Transverse colon (tissue), 4 donors: Measurements from ENCODE around the gene HCK.

Experiments
- EP300 ChIP-seq: sonication (generic); formaldehyde crosslinking; IDR thresholded peaks from one replicate; pipeline ENCODE4 v1.6.1; 2017; ENCODE audit warnings: antibody characterized with exemption, low read depth
- POLR2A ChIP-seq: fragments of 450-650 bp; IDR thresholded peaks from one replicate; pipeline ENCODE4 v1.6.1; 2016; ENCODE audit warnings: antibody characterized with exemption, mild to moderate bottlenecking, moderate library complexity
- POLR2AphosphoS5 ChIP-seq, 3 donors: sonication (generic); formaldehyde crosslinking; IDR thresholded peaks; one replicate each; pipeline ENCODE4 v1.6.1; 2016; ENCODE audit warnings: antibody characterized with exemption in 3 of 3
- TF ChIP-seq, protein P1 (sequence below), 5 experiments: fragments of 200-600 bp in 3 of 5; fragments of 450-650 bp in 2 of 5; sonication (generic) in 3 of 5; IDR thresholded peaks; 1 replicate in 2 of 5; 2 replicates in 3 of 5; pipeline ENCODE4 v1.5.1; 2016 to 2017; ENCODE audit warnings: antibody characterized with exemption in 5 of 5, inconsistent platforms in 3 of 5, mild to moderate bottlenecking in 2 of 5, moderate library complexity in 1 of 5

DNA sequence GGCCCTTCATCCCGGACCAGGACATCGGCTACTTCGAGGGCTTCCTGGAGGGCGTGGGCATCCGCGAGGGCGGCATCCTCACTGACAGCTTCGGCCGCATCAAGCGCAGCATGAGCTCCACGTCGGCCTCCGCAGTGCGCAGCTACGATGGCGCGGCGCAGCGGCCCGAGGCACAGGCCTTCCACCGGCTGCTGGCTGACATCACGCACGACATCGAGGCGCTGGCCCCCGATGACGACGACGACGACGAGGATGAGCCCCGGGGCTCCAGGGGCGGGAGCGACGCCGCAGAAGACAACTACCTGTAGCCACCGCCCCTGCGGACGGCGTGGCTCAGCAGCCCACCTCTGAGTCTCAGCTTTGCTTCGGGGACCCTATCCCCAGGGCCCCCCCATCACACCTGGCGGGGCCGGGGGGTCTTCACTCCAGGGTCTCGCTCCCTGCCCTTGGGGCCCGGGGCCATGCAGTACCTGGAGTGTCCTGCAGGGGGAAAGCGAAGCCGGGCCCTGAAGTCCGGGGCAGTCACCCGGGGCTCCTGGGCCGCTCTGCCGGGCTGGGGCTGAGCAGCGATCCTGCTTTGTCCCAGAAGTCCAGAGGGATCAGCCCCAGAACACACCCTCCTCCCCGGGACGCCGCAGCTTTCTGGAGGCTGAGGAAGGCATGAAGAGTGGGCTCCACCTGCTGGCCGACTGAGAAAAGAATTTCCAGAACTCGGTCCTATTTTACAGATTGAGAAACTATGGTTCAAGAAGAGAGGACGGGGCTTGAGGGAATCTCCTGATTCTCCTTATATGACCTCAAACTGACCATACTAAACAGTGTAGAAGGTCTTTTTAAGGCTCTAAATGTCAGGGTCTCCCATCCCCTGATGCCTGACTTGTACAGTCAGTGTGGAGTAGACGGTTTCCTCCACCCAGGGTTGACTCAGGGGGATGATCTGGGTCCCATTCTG is 20.8 kb upstream of the HCK start:
- TF ChIP-seq, protein P1, sequence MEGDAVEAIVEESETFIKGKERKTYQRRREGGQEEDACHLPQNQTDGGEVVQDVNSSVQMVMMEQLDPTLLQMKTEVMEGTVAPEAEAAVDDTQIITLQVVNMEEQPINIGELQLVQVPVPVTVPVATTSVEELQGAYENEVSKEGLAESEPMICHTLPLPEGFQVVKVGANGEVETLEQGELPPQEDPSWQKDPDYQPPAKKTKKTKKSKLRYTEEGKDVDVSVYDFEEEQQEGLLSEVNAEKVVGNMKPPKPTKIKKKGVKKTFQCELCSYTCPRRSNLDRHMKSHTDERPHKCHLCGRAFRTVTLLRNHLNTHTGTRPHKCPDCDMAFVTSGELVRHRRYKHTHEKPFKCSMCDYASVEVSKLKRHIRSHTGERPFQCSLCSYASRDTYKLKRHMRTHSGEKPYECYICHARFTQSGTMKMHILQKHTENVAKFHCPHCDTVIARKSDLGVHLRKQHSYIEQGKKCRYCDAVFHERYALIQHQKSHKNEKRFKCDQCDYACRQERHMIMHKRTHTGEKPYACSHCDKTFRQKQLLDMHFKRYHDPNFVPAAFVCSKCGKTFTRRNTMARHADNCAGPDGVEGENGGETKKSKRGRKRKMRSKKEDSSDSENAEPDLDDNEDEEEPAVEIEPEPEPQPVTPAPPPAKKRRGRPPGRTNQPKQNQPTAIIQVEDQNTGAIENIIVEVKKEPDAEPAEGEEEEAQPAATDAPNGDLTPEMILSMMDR (IDR thresholded peaks at IDR 0.05) = peak; percentile 89 to 96 (median 94)
- no peak for TF ChIP-seq POLR2A
- no peak for TF ChIP-seq POLR2AphosphoS5 (IDR thresholded peaks at IDR 0.05)
- no peak for TF ChIP-seq EP300
